Fibroblast of skin of back (primary cell): ENCODE results near the gene SPINT2.

ENCODE experiments used
- DNase-seq: peaks from one replicate; pipeline ENCODE4 v3.0.0-alpha.2; 2013

SPINT2 gene

DNA sequence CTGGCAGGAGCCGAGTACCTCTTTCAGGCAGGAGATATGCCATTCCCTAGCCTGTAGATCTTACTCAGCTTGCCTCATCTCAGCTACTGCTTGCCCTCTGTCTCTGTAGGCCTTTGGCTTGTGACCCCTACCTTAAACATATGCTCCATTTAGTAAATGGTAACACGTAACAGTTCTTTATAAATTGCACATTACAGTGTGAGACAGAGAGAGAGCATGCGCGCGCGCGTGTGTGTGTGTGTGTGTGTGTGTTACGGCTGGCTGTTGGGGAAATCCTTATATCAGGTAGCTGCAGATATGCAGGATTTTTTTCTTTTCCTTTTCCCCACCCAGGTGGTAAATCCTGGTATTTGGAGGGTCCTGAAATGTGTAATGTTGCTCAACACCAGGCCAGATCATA lies 4.2 kb downstream of the SPINT2 start:
- no peak for DNase-seq

- DNase-seq, result peak; percentile 88
Observed at GRCh38 chr19:38270587-38271167, 6.3 kb downstream of the SPINT2 start.

DNA sequence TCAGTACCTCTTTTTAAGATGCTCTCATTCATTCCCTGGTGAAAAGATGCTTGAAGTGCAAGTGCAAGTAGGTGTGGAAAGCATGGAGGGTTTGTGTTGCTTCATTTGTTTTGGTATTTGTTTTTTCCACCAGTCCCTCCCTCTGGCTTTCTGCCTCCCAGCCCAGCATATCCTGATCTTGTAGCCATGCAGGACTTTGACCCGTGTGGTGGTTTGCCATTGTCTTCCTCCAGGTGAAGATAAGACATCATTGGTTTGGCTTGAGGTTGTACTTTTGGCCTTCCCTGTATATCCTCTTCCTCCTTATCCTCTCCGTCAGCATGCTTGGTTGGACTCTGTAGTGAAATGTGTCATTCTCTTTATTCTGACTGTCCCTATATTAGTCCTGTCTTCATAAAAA lies 9.1 kb downstream of the SPINT2 start:
- no peak for DNase-seq

- no peak for DNase-seq
Observed at GRCh38 chr19:38274739-38275138, 10.4 kb downstream of the SPINT2 start.

GRCh38 chr19:38276942-38277517 lies 12.7 kb downstream of the SPINT2 start:
- no peak for DNase-seq

DNA sequence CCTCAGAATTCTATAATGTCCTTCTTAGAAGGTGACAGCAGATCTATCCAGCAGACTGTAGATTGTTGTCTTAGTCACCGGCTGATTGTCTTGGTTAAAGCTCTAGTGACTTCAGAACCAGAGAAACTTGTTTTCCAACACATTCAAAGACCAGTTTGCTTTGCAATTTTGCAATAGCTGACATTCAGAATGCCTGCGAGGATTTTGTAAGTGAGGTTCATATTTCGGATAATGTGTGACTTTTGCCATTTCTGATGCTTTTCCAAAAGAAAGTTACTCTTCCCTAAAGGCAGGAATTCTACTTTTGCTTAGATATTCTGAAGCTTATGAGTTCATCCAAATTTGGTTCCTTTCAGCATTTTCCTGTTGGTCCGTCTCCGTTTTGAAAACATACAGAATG lies 13.2 kb downstream of the SPINT2 start:
- DNase-seq, result no peak

DNA sequence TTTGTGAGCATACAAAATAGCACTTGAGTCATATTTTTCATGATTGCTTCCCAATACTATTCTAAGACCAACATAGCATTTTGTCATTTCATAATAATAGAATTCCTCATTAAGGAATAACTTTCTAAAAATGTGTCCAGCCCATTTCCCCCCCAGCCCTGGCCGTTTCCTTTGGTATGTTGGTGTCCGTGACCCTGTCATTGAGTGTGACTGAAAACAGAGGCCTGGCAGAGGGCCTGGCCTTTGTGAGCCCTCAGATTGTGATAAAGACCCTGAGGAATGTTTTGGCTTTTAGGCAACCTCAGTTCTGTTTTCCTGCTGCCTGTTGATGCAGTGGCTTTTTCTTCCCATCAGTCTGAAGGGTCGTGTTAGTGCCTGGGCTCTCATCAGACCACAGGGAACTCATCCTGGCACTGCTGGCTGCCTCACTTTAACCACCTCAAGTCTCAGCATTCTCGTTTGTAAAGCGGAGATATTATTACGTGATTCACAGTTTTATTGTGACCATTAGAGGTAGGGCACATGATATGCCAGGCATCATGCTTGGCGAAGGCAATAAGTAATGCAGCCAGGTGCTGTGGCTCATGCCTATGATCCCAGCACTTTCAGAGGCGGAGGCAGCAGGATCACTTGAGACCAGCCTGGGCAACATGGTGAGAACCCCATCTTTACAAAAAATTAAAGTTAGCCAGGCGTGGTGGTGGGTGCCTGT lies 13.8 kb downstream of the SPINT2 start:
- peak; percentile 95 for DNase-seq

DNA sequence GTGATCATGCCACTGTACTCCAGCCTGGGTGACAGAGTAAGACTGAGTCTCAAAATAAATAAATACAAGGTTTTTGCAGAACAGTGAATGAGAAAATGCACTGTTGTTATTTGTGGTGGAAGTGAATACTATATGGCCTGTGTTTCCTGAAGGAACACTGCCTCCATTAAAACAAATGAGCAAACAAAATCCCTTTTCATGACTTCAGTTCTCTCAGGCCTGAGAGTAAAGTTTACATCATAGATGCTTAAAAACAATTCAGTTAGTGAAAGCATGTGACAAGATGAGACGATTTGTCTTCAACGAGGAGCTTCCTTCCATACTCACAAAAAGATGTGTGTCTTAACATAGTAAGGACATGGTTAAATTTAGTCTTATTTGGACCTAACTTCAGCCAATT lies 14.4 kb downstream of the SPINT2 start:
- no peak for DNase-seq

GRCh38 chr19:38280030-38280921 lies 15.9 kb downstream of the SPINT2 start:
- DNase-seq, result no peak

- peak; percentile 68 for DNase-seq
Observed at GRCh38 chr19:38281811-38282566, 17.6 kb downstream of the SPINT2 start.

- no peak for DNase-seq
Observed at GRCh38 chr19:38283271-38283670, 18.9 kb downstream of the SPINT2 start.

DNA sequence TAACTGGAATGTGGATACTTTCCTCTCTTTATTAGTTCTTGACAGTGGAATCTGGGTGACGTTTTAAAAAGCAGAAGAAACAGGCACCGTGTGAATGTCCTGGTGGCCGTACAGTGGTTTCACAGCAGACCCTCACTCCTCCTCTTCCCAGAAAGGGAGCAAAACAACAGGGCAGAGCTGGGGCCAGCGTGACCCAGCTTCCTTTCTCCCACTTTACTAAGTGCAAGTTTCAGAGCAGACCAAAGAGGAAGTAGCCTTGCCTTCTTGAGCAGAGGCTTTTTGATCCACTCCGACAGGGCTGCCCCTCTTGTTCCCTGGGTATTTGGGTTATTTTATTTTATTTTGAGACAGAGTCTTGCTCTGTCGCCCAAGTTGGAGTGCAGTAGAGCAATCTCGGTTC lies 20.0 kb downstream of the SPINT2 start:
- DNase-seq, result no peak

GRCh38 chr19:38285567-38285966 lies 21.2 kb downstream of the SPINT2 start:
- DNase-seq, result peak; percentile 70

GRCh38 chr19:38287604-38288003 lies 23.2 kb downstream of the SPINT2 start:
- no peak for DNase-seq

- DNase-seq, result no peak
Observed at GRCh38 chr19:38288123-38288855, 23.9 kb downstream of the SPINT2 start.

GRCh38 chr19:38289955-38290354 lies 25.6 kb downstream of the SPINT2 start:
- no peak for DNase-seq

DNA sequence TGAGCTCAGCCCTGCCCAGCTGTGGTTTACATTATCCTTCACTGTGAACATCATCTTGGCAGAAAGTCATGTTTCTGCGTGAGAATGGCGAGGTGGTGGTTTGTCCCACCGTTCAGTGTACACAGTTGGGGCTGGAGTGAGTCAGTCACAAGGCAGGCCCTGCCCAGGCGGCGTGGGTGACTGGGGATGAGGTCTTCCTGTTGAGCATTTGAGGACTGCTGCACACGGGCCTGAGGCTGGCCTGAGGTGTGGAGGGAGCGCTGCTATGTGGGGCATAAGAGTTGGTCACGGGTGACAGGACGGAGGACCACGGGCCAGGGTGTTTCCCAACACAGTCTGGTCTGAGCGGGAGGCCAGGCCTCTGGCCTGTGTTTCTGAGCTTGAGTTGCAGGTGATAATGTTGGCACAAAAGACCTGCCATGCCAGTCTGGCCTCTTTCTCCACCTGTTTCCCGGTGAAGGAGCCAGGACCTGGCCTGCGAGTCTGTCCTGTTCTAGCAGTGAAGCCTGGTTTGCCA lies 26.3 kb downstream of the SPINT2 start:
- DNase-seq, result peak; percentile 97

DNA sequence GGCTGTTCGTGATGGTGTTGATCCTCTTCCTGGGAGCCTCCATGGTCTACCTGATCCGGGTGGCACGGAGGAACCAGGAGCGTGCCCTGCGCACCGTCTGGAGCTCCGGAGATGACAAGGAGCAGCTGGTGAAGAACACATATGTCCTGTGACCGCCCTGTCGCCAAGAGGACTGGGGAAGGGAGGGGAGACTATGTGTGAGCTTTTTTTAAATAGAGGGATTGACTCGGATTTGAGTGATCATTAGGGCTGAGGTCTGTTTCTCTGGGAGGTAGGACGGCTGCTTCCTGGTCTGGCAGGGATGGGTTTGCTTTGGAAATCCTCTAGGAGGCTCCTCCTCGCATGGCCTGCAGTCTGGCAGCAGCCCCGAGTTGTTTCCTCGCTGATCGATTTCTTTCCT lies 27.5 kb downstream of the SPINT2 start:
- no peak for DNase-seq

DNA sequence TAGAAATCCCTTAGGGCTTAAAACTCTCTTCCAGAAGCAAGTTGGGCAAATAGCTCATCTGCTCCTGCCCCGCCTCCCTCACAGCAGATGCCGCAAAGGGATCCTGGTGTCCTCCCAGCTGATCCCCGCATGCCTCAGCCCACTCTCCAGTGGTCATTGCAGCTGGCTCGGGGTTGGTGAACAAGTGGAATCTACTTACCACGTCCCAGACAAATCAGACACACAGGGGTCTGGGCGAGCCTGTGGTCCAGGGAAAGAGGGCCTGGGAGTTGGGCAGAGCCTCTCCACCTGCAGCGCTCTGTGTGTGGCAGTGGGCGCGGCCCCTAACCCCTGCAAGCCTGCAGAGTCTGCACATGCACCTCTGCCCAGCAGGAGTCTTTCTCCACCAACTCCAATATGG lies 28.9 kb downstream of the SPINT2 start:
- DNase-seq, result no peak

DNA sequence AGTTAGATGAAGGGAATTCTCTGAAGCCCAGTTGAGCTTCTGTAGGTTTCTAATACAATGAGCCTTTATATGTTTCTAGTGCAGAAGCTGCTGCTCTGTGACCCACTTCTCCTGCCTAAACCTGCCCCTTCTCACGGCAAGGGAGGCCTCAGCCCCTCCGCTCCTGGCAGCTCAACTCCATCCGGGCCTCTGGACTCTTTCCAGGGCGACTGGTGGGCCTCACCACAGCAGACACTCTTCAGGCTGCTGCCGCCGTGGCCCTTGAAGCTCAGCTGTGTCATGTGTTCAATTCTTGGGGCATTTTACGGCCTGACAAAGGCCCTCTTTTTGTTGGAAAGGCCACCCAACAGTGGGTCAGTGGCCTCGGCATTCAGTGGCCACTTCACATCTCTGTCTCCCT lies 29.7 kb downstream of the SPINT2 start:
- no peak for DNase-seq
